ENCODE measurements around the gene DCTN3.

The DCTN3 gene

GRCh38 chr9:34620061-34620994 is at the start of gene DCTN3:
DCTN3 (minus strand) TSS chr9:34620495; CDS start chr9:34620464, 31 bp downstream.
- Histone ChIP-seq H3K4me3 (peak within 1 kb of the TSS; percentile 59 to 93 (median 68)), H3K27ac (peak within 1 kb of the TSS; percentile 28 to 86 (median 76))

GRCh38 chr9:34665381-34666250 is 45.3 kb upstream of the DCTN3 start:
- H3K4me3 ChIP-seq, result peak overlapping the region; percentile 49 to 78 (median 59)
- H3K27ac ChIP-seq, result peak overlapping the region; percentile 81 to 99 (median 93)

GRCh38 chr9:34665067-34665380 is 44.7 kb upstream of the DCTN3 start:
- peak overlapping the region; percentile 42 to 99 (median 93) for H3K27ac ChIP-seq
- peak overlapping the region; percentile 49 to 78 (median 59) for H3K4me3 ChIP-seq

GRCh38 chr9:34664281-34665066 is 44.2 kb upstream of the DCTN3 start:
- H3K4me3 ChIP-seq, result peak overlapping the region; percentile 49 to 78 (median 59)
- peak overlapping the region; percentile 42 to 99 (median 93) for H3K27ac ChIP-seq

GRCh38 chr9:34663303-34663605 is 43.0 kb upstream of the DCTN3 start:
- Histone ChIP-seq H3K4me3 (no peak overlapping the region), H3K27ac (peak overlapping the region in 18 of 21 experiments; percentile 55 to 99 (median 94))

- Histone ChIP-seq H3K4me3 (peak within 1 kb of the TSS in 2 of 7 experiments; percentile 5 to 6), H3K27ac (peak within 1 kb of the TSS in 19 of 21 experiments; percentile 4 to 99 (median 93))
Measured at GRCh38 chr9:34662526-34663302, 42.4 kb upstream of the DCTN3 start, which contains the start of gene CCL27. CCL27 (minus strand) TSS chr9:34662657; CDS start chr9:34662633, 24 bp downstream.

GRCh38 chr9:34659592-34660253 is 39.4 kb upstream of the DCTN3 start:
- Histone ChIP-seq H3K4me3 (no peak overlapping the region), H3K27ac (peak overlapping the region in 14 of 21 experiments; percentile 2 to 97 (median 64))

- H3K4me3 ChIP-seq, result no peak overlapping the region
- H3K27ac ChIP-seq, result peak overlapping the region in 2 of 21 experiments; percentile 14 to 57
Measured at GRCh38 chr9:34658461-34658860, 38.2 kb upstream of the DCTN3 start.

- peak overlapping the region in 4 of 21 experiments; percentile 21 to 57 (median 28) for H3K27ac ChIP-seq
- H3K4me3 ChIP-seq, result no peak overlapping the region
Measured at GRCh38 chr9:34656992-34657391, 36.7 kb upstream of the DCTN3 start.

GRCh38 chr9:34655394-34655793 is 35.1 kb upstream of the DCTN3 start:
- Histone ChIP-seq H3K4me3 (peak overlapping the region in 1 of 7 experiments; percentile 10), H3K27ac (peak overlapping the region in 13 of 21 experiments; percentile 7 to 86 (median 79))

GRCh38 chr9:34654323-34655051 is 34.2 kb upstream of the DCTN3 start:
- Histone ChIP-seq H3K4me3 (peak overlapping the region in 1 of 7 experiments; percentile 10), H3K27ac (peak overlapping the region in 17 of 21 experiments; percentile 6 to 89 (median 75))

- Histone ChIP-seq H3K4me3 (peak overlapping the region in 1 of 7 experiments; percentile 39), H3K27ac (peak overlapping the region in 19 of 21 experiments; percentile 7 to 89 (median 74))
Measured at GRCh38 chr9:34653151-34654072, 33.1 kb upstream of the DCTN3 start.

GRCh38 chr9:34652602-34653000 is 32.3 kb upstream of the DCTN3 start:
- peak overlapping the region in 18 of 21 experiments; percentile 27 to 89 (median 74) for H3K27ac ChIP-seq
- H3K4me3 ChIP-seq, result peak overlapping the region in 5 of 7 experiments; percentile 14 to 39 (median 23)

GRCh38 chr9:34651876-34652601 is 31.7 kb upstream of the DCTN3 start, which contains the start of gene IL11RA:
IL11RA (plus strand) TSS chr9:34652185; CDS start chr9:34655218, 3,033 bp downstream.
- H3K27ac ChIP-seq, result peak within 1 kb of the TSS in 19 of 21 experiments; percentile 29 to 89 (median 74)
- H3K4me3 ChIP-seq, result peak within 1 kb of the TSS; percentile 6 to 39 (median 22)

- Histone ChIP-seq H3K27ac (peak overlapping the region in 19 of 21 experiments; percentile 29 to 89 (median 74)), H3K4me3 (peak overlapping the region in 3 of 7 experiments; percentile 15 to 39 (median 25))
Measured at GRCh38 chr9:34651321-34651720, 31.0 kb upstream of the DCTN3 start.

All from skin epidermis (tissue), 12 donors.